ENCODE measurements around the gene TM4SF20.

- TF ChIP-seq CTCF (conservative IDR thresholded peaks at IDR 0.05; ENCODE audit: low read length) (no peak), EZH2phosphoT487 (IDR thresholded peaks at IDR 0.05; ENCODE audit: borderline replicate concordance, low read depth, low read length) (no peak)
These were observed 40.0 kb downstream of the TM4SF20 start for GRCh38 chr2:227339098-227339599.

Measured in OCI-LY7 (cell line).